ENCODE measurements around the gene MTIF3. TPM values are rescaled to one million over a fixed set of nuclear protein-coding genes. Genes with fewer than 3 reads are reported as not detected.
"Not testable (repeated sequence)": the region's sequence is repeated elsewhere in the genome, so short reads cannot be mapped to it uniquely, and the experiment has no call there.

The MTIF3 gene
- total and polyA plus RNA-seq, 7 donors, result 48.1 to 166 (median 72.4) TPM

DNA sequence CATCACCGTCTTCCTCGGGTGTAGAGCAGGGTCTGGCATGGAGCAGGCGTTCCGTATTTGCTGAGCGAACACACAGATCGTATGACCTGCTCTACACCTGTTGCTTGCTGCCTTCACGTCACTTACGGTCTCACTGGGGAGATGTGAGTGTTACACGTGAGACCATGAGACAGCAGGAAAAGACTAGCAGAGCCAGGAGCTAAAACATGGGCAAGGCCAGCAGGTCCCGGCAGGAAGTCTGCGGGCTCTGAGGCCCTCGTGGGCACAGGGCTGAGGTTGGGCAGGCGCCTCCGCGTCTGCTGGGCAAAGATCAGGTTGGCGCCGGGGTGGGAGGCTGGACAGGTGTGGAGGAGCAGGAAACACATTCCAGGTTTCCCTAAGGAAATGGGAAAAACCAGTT is 45.7 kb downstream of the MTIF3 start:
- 71 to 77% (median 75%) methylated on average over 17 of the region's 17 CpGs for WGBS, 3 donors
- no peaks in the 10 kb centered on the region for H3K36me3 ChIP-seq (ENCODE audit: insufficient read depth in 1 of 2, low read depth in 1 of 2)
- no peaks in the 10 kb centered on the region for H3K27me3 ChIP-seq (ENCODE audit: insufficient read depth in 3 of 3, low read length in 2 of 3)
- ATAC-seq (peak; percentile 46 to 71 (median 58)), DNase-seq (no peak)
- no peaks in the 10 kb centered on the region for H3K9me3 ChIP-seq
- no peak overlapping the region for H3K4me3 ChIP-seq
- TF ChIP-seq, protein P1, sequence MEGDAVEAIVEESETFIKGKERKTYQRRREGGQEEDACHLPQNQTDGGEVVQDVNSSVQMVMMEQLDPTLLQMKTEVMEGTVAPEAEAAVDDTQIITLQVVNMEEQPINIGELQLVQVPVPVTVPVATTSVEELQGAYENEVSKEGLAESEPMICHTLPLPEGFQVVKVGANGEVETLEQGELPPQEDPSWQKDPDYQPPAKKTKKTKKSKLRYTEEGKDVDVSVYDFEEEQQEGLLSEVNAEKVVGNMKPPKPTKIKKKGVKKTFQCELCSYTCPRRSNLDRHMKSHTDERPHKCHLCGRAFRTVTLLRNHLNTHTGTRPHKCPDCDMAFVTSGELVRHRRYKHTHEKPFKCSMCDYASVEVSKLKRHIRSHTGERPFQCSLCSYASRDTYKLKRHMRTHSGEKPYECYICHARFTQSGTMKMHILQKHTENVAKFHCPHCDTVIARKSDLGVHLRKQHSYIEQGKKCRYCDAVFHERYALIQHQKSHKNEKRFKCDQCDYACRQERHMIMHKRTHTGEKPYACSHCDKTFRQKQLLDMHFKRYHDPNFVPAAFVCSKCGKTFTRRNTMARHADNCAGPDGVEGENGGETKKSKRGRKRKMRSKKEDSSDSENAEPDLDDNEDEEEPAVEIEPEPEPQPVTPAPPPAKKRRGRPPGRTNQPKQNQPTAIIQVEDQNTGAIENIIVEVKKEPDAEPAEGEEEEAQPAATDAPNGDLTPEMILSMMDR (IDR thresholded peaks at IDR 0.05), result no peak
- intact Hi-C loops (cut with DNase I), result no loop called here
- H3K4me1 ChIP-seq, result no peaks in the 10 kb centered on the region
- peak overlapping the region; percentile 21 for H3K27ac ChIP-seq

- H3K9me3 ChIP-seq, result no peaks in the 10 kb centered on the region
- intact Hi-C loops (cut with DNase I), result no loop called here
- 63 to 66% (median 65%) methylated on average over 10 of the region's 10 CpGs for WGBS, 3 donors
- ATAC-seq, result peak in 2 of 4 donors; percentile 11 to 19
- no peaks in the 10 kb centered on the region for H3K36me3 ChIP-seq (ENCODE audit: insufficient read depth in 1 of 2, low read depth in 1 of 2)
- no peak overlapping the region for H3K4me3 ChIP-seq
- no peaks in the 10 kb centered on the region for H3K27me3 ChIP-seq (ENCODE audit: insufficient read depth in 3 of 3, low read length in 2 of 3)
- peak overlapping the region; percentile 21 for H3K27ac ChIP-seq
- DNase-seq, result no peak
- no peaks in the 10 kb centered on the region for H3K4me1 ChIP-seq
- TF ChIP-seq, protein P1 (IDR thresholded peaks at IDR 0.05), result no peak
Measured at GRCh38 chr13:27403727-27404385, 46.5 kb downstream of the MTIF3 start.

DNA sequence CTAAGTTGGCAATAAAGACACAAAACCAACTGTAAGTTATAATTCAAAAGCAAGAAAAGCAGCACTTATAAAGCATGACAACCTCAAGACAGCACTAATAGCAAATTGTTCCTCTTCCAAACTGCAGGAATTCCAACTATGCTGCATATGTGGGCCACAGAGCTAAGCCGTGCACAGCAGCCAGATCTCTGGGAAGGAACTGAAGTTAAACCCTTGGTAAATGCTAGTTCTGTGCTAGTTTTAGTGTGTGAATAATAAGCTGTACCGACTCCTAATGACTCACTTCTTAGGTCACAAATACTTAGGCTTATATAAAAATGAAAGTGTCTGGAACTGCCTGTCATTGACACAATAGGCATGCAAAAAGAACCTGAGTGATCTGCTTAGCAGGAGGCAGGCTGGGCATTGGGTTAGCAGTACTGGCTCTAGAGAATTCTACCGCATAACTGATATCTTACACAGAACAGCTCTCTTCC is 47.1 kb downstream of the MTIF3 start:
- 15 to 28% (median 17%) methylated on average over 3 of the region's 3 CpGs for WGBS, 3 donors
- no peak for DNase-seq
- TF ChIP-seq, protein P1 (IDR thresholded peaks at IDR 0.05), result no peak
- H3K36me3 ChIP-seq (ENCODE audit: insufficient read depth in 1 of 2, low read depth in 1 of 2), result no peaks in the 10 kb centered on the region
- no peaks in the 10 kb centered on the region for H3K4me1 ChIP-seq
- H3K27ac ChIP-seq, result peak overlapping the region; percentile 21
- no peaks in the 10 kb centered on the region for H3K9me3 ChIP-seq
- intact Hi-C loops (cut with DNase I), result no loop called here
- peak; percentile 16 to 71 (median 44) for ATAC-seq
- no peaks in the 10 kb centered on the region for H3K27me3 ChIP-seq (ENCODE audit: insufficient read depth in 3 of 3, low read length in 2 of 3)
- H3K4me3 ChIP-seq, result no peak overlapping the region

GRCh38 chr13:27401210-27401609 is 49.2 kb downstream of the MTIF3 start:
- peaks cover 0 to under 1% (median 0%) of the 10 kb centered on the region in 3 donors for H3K27me3 ChIP-seq (ENCODE audit: insufficient read depth in 3 of 3, low read length in 2 of 3)
- ATAC-seq, result no peak
- H3K9me3 ChIP-seq, result no peaks in the 10 kb centered on the region
- 47 to 62% (median 56%) methylated on average over 3 of the region's 3 CpGs for WGBS, 3 donors
- no peaks in the 10 kb centered on the region for H3K36me3 ChIP-seq (ENCODE audit: insufficient read depth in 1 of 2, low read depth in 1 of 2)
- intact Hi-C loops (cut with DNase I), result no loop called here
- TF ChIP-seq, protein P1 (IDR thresholded peaks at IDR 0.05), result no peak
- peak in 1 of 2 donors; percentile 30 for DNase-seq
- H3K4me3 ChIP-seq, result no peak overlapping the region
- H3K27ac ChIP-seq, result no peak overlapping the region
- no peaks in the 10 kb centered on the region for H3K4me1 ChIP-seq

DNA sequence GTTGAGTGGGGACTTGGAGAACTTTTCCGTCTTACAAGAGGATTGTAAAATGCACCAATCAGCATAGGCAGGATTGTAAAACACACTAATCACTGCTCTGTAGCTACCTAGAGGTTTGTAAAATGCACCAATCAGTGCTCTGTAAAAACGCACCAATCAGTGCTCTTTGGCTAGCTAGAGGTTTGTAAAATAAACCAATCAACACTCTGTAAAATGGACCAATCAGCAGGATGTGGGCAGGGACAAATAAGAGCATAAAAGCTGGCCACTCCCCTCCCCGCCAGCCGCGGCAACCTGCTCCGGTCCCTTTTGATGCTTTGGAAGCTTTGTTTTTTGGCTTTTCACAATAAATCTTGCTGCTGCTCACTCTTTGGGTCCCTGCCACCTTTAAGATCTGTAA is 50.0 kb downstream of the MTIF3 start:
- H3K27me3 ChIP-seq (ENCODE audit: insufficient read depth in 3 of 3, low read length in 2 of 3); H3K9me3 ChIP-seq; H3K27ac ChIP-seq; H3K4me1 ChIP-seq; DNase-seq; H3K36me3 ChIP-seq (ENCODE audit: insufficient read depth in 1 of 2, low read depth in 1 of 2); intact Hi-C loops (cut with DNase I); ATAC-seq; H3K4me3 ChIP-seq: not testable (repeated sequence)
- 75 to 96% (median 83%) methylated on average over 6 of the region's 6 CpGs for WGBS, 3 donors
